Nephron progenitor cell (in vitro differentiated cells): ENCODE measurements around the gene LKAAEAR1.

Experiments used
- DNase-seq: peaks from one replicate; pipeline ENCODE4 v3.0.0; 2021
- H3K27ac Mint-ChIP-seq: 2 replicates; pipeline ENCODE4 v1.8.0; 2021; ENCODE audit warnings: mild to moderate bottlenecking, moderate library complexity, mixed read lengths
- H3K27me3 Mint-ChIP-seq: 2 replicates; pipeline ENCODE4 v1.8.0; 2021; ENCODE audit warnings: mild to moderate bottlenecking, low read depth, mixed read lengths; ENCODE audit not compliant: poor library complexity
- H3K36me3 Mint-ChIP-seq: 2 replicates; pipeline ENCODE4 v1.8.0; 2021; ENCODE audit warnings: low read depth, mixed read lengths
- H3K4me1 Mint-ChIP-seq: 2 replicates; pipeline ENCODE4 v1.8.0; 2021; ENCODE audit warnings: mixed read lengths
- H3K4me3 Mint-ChIP-seq: 2 replicates; pipeline ENCODE4 v1.8.0; 2021; ENCODE audit warnings: mild to moderate bottlenecking, moderate library complexity, mixed read lengths
- H3K9me3 Mint-ChIP-seq: 2 replicates; pipeline ENCODE4 v1.8.0; 2021; ENCODE audit warnings: mild to moderate bottlenecking, moderate library complexity, mixed read lengths
- TF ChIP-seq, protein P1 (sequence below): fragments of 200-600 bp; sonication (generic); IDR thresholded peaks from 2 replicates; pipeline ENCODE4 v1.5.0; 2021; ENCODE audit warnings: antibody characterized with exemption

The LKAAEAR1 gene

DNA sequence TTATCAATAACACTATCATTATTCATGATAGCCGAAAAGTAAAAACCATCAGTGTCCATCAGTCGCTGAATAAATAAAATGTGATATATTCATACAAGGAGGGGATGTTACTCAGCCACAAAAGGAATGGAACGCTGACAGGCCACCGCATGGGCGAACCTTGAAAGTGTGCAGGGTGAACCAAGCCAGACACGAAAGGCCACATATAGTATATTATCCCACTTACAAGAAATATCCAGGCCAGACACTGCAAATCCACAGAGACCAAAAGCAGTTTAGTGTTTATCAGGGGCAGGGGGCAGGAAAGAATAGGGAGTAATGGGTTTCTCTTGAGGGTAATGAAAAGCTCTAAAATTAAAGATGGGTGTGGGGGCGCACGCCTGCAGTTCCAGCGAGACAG, 40.4 kb downstream of the LKAAEAR1 start:
- Mint-ChIP-seq H3K4me1 (peaks cover 30% of the 10 kb centered on the region), H3K27ac (no peak overlapping the region), H3K9me3 (no peaks in the 10 kb centered on the region), H3K27me3 (peaks cover 92% of the 10 kb centered on the region), H3K36me3 (no peaks in the 10 kb centered on the region), H3K4me3 (no peak overlapping the region)
- DNase-seq, result no peak
- TF ChIP-seq, protein P1, sequence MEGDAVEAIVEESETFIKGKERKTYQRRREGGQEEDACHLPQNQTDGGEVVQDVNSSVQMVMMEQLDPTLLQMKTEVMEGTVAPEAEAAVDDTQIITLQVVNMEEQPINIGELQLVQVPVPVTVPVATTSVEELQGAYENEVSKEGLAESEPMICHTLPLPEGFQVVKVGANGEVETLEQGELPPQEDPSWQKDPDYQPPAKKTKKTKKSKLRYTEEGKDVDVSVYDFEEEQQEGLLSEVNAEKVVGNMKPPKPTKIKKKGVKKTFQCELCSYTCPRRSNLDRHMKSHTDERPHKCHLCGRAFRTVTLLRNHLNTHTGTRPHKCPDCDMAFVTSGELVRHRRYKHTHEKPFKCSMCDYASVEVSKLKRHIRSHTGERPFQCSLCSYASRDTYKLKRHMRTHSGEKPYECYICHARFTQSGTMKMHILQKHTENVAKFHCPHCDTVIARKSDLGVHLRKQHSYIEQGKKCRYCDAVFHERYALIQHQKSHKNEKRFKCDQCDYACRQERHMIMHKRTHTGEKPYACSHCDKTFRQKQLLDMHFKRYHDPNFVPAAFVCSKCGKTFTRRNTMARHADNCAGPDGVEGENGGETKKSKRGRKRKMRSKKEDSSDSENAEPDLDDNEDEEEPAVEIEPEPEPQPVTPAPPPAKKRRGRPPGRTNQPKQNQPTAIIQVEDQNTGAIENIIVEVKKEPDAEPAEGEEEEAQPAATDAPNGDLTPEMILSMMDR, result no peak

DNA sequence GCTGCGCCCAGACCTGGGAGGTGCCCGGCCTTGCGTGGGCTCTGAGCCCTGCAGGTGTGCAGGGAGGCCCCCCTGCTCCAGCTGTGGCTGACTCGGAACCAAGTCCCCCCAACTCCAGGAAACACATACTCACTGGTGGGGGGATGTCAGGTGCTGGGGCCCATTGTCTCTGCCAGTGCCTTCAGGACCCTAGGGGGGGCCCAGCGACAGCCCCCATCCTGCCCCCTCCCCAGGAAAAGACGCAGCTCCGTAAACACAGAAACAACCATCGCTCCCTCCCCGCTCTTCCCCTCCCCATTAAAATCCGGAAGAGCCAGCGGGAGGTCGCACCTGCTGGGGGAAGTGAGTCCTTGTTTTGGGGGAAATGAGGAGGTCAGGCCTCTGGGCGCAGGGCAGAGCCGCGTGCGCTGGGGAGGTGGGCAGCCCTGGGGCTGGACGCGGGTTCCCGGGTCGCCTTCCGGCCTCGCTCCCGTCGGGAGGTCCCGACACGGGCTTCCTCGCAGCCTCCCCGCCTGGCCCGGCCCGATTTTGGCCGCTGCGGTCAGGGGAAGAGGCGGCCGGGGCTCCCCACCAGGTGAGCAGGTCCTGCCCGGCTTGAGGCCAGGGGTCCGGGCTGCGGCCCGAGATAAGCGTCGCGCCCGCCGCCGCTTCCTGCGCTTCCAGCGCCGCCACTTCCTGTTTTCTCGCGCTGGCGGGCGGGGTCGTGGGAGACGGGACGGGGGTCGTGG, 42.0 kb downstream of the LKAAEAR1 start:
- Mint-ChIP-seq H3K27me3 (peaks cover 93% of the 10 kb centered on the region), H3K4me3 (peak overlapping the region; percentile 68)

DNA sequence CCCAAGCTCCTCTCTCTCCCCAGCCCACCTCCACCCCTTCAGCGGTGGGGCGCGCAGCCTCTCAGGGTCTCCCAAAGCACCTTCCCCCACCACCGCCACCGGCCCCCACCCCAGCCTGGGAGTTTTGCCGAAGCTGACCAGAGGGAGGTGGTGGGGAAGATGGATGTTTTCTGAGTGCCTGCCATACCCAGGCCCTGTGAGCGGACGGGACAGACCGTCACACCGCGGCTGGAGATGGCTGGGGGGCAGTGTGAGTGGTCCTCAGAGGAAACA, 42.5 kb downstream of the LKAAEAR1 start:
- TF ChIP-seq, protein P1, result no peak
- Mint-ChIP-seq H3K27me3 (peaks cover 93% of the 10 kb centered on the region), H3K9me3 (no peaks in the 10 kb centered on the region), H3K27ac (no peak overlapping the region), H3K4me3 (no peak overlapping the region), H3K4me1 (peaks cover 30% of the 10 kb centered on the region), H3K36me3 (no peaks in the 10 kb centered on the region)
- no peak for DNase-seq

More for the DNA sequence above, 42.0 kb downstream of the LKAAEAR1 start:
- no peak for DNase-seq
- Mint-ChIP-seq H3K27ac (no peak overlapping the region), H3K9me3 (no peaks in the 10 kb centered on the region), H3K36me3 (no peaks in the 10 kb centered on the region), H3K4me1 (peaks cover 30% of the 10 kb centered on the region)
- TF ChIP-seq, protein P1, result no peak

DNA sequence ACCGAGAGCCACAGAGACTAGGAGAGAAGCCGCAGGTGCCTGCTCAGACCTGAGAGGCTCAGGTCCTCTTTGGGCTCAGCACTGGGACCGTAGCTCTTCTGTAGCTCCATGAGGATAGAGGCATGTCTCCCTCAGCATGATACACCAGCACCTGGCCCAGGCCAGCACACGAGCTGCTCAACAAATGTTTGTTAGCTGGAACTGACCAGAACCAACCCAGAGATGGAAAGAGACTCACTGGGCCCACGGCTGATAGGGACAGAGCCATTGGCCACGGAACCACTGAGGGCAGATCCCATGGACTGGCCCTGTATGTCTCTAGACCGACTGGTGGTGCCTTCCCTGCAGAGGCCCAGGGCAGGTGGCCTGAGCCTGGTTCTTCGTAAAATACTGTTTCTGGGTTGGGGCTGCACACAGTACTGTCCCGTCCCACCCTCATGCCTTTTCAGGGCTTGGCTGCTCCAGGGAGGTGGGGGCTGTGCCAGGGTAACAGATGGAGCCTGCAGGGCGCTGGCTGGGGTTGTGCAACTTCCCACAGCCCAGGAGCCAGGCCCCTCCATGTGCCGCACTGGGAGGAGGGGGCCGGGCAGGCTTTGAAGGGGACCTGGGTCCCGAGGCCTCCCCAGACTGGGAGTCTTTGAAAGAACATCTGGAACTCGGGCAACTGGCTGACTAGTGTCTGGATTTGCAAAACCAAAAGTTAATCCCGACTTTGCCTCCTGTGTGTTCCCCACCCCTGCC, 43.0 kb downstream of the LKAAEAR1 start:
- Mint-ChIP-seq H3K36me3 (no peaks in the 10 kb centered on the region), H3K9me3 (no peaks in the 10 kb centered on the region), H3K4me1 (peaks cover 30% of the 10 kb centered on the region), H3K4me3 (no peak overlapping the region), H3K27me3 (peaks cover 92% of the 10 kb centered on the region), H3K27ac (no peak overlapping the region)
- DNase-seq, result no peak
- TF ChIP-seq, protein P1, result no peak

DNA sequence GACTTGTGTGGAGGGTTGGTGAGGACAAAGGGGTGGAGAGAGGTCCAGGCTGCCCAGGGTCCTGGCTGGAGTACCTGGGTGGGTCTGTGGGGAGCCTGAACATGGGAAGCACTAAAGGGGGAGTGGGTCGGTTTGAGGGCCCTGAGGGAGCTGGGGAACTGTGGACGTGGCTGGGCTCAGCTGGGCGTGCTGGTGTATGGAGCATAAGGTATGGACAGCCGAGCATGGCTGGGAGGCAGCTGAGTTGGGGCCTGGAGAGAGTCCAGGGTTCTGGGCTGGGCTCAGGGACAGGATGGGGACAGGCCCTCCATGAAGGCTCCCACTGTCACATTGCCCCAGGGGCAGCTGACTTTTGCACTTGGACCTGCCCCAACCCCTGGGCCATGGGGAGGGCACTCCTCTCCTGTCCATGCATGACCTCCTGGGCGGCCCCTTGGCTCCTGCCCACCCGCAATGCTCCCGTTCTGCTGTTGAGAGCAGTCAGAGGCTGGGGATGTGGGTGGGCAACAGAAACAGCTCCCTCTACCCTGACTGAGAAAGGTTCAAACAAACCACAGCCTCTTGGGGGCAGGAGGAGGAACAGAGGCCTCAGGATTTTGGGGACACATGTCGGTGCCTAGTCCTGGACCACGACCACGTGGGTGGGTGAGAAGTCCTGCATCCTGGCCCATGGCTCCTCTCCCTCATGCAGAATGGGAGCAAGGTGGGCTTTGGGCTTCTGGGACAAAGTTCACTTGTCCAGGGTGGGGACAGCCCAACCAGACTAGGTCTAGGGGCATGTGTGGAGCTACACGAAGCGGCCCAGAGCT, 43.8 kb downstream of the LKAAEAR1 start:
- DNase-seq, result no peak
- H3K9me3 Mint-ChIP-seq, result no peaks in the 10 kb centered on the region
- H3K4me1 Mint-ChIP-seq, result peaks cover 31% of the 10 kb centered on the region
- TF ChIP-seq, protein P1, result no peak
- peak overlapping the region; percentile 48 for H3K4me3 Mint-ChIP-seq
- H3K36me3 Mint-ChIP-seq, result no peaks in the 10 kb centered on the region
- H3K27ac Mint-ChIP-seq, result no peak overlapping the region
- peaks cover 84% of the 10 kb centered on the region for H3K27me3 Mint-ChIP-seq
